NOMO-1 treated with dmso at 0.1 percent for 144 hours (cell line): ENCODE measurements around the gene LTN1.
A peak's percentile ranks its signal among the peaks of the same experiment; 100 is the strongest.

Experiments used
- DNase-seq: peaks from one replicate; lab custom pipeline; 2025; ENCODE audit not compliant: unreplicated experiment; lab: John Stamatoyannopoulos, UW

The LTN1 gene

DNA sequence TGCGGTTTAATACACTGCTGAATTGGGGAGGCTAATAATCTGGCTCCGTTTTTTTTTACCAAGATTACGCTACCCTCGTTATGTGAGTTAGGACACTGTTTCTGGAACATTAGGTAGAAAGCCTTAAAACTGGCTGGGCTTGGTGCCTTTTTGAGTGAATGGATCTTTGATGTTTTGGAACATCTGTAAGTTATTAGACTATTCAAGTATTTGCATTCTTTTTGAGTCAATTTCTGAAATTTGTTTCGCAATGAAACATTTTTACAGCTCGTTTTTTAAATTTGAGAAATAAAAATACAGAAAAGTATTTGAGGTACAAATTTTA lies 106.9 kb downstream of the LTN1 start:
- DNase-seq: no peak

- DNase-seq: peak; percentile 93
Observed at GRCh38 chr21:28884976-28885852, 107.5 kb downstream of the LTN1 start.

- peak; percentile 16 for DNase-seq
Observed at GRCh38 chr21:28884481-28884880, 108.2 kb downstream of the LTN1 start.

GRCh38 chr21:28883931-28884330 lies 108.7 kb downstream of the LTN1 start:
- no peak for DNase-seq

DNA sequence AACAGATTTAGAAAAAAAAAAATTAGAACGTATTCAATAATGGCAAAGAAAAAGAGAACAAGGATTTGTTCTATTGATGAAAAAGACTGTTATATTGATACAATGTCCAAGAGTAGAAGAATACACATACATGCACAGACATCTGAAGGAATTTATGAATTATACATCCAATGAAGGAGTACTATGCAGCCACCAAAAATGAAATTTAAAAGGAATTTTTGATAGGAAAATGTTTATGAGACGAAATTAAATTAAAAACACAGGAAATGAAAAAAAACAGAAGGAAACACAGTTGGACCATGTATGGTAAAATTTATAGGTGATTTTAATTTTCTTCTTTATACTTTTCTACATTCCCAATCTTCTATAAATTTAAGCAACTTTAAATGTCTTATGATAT lies 110.3 kb downstream of the LTN1 start:
- no peak for DNase-seq
